SU-DHL-6 (cell line): ENCODE measurements around the gene CA7.

Experiments
- EZH2phosphoT487 ChIP-seq: fragments of 200-600 bp; sonication (generic), shearing (Covaris generic); conservative IDR thresholded peaks from 2 replicates; pipeline ENCODE4 v1.6.1; 2018; ENCODE audit warnings: mild to moderate bottlenecking, antibody characterized with exemption, low read length, moderate library complexity, mixed read lengths
- TF ChIP-seq, protein P1 (sequence below): fragments of 200-600 bp; sonication (generic); IDR thresholded peaks from one replicate; pipeline ENCODE4 v1.5.1; 2017; ENCODE audit warnings: antibody characterized with exemption, mild to moderate bottlenecking, low read length, moderate library complexity; ENCODE audit not compliant: insufficient read depth, poor library complexity, severe bottlenecking

DNA sequence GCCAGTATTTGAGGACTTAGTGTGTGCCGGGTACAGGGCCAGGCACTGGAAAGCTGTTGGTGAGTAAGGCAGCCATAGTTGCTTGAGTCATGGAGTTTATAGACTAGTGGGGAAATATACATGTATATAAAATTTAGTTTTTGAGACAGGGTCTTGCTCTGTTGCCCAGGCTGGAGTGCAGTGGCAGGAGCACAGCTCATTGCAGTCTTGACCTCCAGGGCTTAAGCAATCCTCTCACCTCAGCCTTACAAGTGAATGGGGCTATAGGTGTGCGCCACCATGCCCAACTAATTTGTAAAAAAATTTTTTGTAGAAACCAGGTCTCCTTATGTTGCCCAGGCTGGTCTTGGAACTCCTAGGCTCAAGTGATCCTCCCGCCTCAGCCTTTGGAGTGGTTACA, 38.5 kb downstream of the CA7 start:
- TF ChIP-seq, protein P1, sequence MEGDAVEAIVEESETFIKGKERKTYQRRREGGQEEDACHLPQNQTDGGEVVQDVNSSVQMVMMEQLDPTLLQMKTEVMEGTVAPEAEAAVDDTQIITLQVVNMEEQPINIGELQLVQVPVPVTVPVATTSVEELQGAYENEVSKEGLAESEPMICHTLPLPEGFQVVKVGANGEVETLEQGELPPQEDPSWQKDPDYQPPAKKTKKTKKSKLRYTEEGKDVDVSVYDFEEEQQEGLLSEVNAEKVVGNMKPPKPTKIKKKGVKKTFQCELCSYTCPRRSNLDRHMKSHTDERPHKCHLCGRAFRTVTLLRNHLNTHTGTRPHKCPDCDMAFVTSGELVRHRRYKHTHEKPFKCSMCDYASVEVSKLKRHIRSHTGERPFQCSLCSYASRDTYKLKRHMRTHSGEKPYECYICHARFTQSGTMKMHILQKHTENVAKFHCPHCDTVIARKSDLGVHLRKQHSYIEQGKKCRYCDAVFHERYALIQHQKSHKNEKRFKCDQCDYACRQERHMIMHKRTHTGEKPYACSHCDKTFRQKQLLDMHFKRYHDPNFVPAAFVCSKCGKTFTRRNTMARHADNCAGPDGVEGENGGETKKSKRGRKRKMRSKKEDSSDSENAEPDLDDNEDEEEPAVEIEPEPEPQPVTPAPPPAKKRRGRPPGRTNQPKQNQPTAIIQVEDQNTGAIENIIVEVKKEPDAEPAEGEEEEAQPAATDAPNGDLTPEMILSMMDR: no peak
- TF ChIP-seq EZH2phosphoT487: no peak
